IPS-20b (cell line): Measurements from ENCODE around the gene CPNE7.
"Not testable (repeated sequence)": the region's sequence is repeated elsewhere in the genome, so short reads cannot be mapped to it uniquely, and the experiment has no call there.

ENCODE experiments used
- H3K27ac ChIP-seq: one replicate; pipeline ENCODE4 v1.5.1; 2013; ENCODE audit warnings: low read length
- H3K27me3 ChIP-seq: 2 replicates; pipeline ENCODE4 v1.6.1; 2013; ENCODE audit warnings: mild to moderate bottlenecking, low read length, inconsistent platforms; ENCODE audit not compliant: insufficient read depth
- H3K36me3 ChIP-seq: 2 replicates; pipeline ENCODE4 v1.6.1; 2013; ENCODE audit warnings: low read depth, mild to moderate bottlenecking, inconsistent platforms, low read length, moderate library complexity; ENCODE audit not compliant: insufficient read depth
- H3K4me1 ChIP-seq: 2 replicates; pipeline ENCODE4 v1.6.1; 2013; ENCODE audit warnings: mild to moderate bottlenecking, control low read depth, inconsistent platforms, low read length, moderate library complexity; ENCODE audit not compliant: insufficient read depth
- H3K4me3 ChIP-seq: 2 replicates; pipeline ENCODE4 v1.5.1; 2013; ENCODE audit warnings: mild to moderate bottlenecking, low read length, inconsistent platforms
- H3K9ac ChIP-seq: 2 replicates; pipeline ENCODE4 v1.6.1; 2013; ENCODE audit warnings: low read depth, mild to moderate bottlenecking, inconsistent platforms, low read length, moderate library complexity
- H3K9me3 ChIP-seq: 2 replicates; pipeline ENCODE4 v1.6.1; 2013; ENCODE audit warnings: mild to moderate bottlenecking, low read depth, low read length, inconsistent platforms; ENCODE audit not compliant: insufficient read depth

CPNE7 gene

DNA sequence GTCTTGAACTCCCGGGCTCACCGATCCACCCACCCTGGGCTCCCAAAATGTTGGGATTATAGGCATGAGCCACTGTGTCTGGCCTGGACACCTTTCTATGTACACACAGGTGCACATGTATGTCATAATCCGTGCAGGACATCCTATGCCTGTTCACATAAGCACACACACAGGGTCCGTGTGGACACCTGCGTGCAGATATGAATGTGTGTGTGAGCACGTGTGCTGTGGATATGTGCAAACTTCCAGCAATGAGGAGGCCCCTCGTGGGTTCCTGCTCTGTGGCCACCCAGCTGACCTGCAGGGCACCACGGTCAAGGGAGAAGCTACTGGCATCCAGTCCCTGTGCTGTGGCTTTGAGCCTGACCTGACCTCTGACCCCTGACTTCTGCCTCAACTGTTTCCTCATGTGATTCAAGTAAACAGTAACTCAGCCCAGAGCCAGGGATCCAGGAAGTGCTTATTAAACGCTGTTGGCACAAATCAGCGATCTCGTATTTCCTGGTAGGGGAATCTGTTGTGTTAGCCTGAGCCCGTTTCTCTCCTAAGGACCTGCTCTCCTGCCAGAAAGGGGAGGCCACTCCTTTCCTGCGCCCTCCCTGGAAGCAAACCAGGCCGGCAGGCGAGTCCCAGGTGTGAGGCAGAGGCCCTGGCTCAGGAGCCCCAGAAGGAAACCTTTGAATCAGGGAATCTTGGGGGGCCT is 6.5 kb downstream of the CPNE7 start:
- Histone ChIP-seq H3K27ac (no peak overlapping the region), H3K4me3 (no peak overlapping the region), H3K36me3 (0 out of 2 replicates have a peak, but pooled peaks cover 6% of the 10 kb centered on the region), H3K9ac (no peak overlapping the region), H3K9me3 (no peaks in the 10 kb centered on the region), H3K27me3 (peaks cover 9% of the 10 kb centered on the region), H3K4me1 (no peaks in the 10 kb centered on the region)

DNA sequence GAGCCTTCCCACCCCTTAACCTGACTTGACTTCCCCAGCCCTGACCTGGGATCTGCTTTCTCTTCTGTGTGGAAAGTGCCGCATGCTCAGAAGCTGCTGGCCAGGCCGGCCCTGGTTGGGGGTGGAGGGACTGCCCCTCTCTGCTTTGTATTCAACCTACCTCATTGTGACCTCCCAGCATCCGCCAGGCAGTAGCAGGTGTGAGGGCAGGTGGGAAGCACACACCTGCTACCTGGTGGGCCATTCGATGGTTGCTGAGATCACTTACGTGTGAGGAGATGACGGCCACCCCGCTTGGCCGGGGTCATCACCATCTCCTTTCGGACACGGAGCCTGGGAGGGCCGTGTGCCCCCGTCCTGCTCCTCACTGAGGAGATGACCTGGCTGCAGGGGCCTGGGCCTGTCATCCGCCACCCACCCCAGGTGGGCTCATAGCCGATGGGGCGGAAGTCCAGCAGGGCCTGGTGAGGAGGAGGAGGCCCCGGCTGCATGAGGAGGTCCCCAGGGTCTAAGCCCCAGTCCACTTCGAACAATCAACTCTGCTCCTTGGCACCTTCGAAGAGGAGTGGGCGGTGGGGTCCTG is 7.1 kb downstream of the CPNE7 start:
- Histone ChIP-seq H3K36me3 (0 out of 2 replicates have a peak, but pooled peaks cover 6% of the 10 kb centered on the region), H3K4me3 (no peak overlapping the region), H3K9ac (no peak overlapping the region), H3K27ac (no peak overlapping the region), H3K4me1 (no peaks in the 10 kb centered on the region), H3K9me3 (no peaks in the 10 kb centered on the region), H3K27me3 (peaks cover 2% of the 10 kb centered on the region; the same call in 1 of the 2 replicates)

DNA sequence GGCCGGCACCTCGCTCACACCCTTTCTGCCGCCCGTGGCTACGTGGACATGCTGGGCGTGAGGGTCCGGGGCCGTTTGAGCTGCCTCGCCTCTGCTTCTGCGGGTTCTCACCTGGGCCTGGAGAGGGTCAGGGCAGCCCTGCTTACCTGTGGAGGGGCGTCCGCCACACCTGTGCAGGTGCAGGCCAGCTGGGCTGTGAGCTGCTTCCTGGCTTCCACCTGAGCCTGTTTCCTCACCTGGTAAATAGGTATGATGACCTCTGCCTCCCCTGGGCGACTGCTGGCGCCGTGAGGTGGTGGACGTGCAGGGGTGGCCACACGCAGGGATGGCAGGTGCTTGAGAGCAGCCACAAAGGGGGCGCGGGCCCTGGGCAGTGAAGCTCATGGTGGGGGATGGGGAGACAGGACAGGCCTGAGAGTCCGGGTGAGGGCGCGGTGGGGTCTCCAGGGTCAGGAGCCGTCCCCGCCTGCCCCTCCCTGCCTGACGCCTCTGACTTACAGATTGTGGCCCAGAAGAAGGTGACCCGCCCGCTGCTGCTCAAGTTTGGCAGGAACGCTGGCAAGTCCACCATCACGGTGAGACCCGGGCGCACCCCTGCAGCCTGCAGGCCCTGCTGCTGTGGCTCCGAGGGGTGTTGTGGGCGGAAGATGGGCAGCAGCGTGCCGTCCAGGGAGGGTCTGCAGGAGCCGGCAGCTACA is 7.8 kb downstream of the CPNE7 start:
- Histone ChIP-seq H3K36me3 (0 out of 2 replicates have a peak, but pooled peaks cover 6% of the 10 kb centered on the region), H3K27ac (no peak overlapping the region), H3K4me3 (no peak overlapping the region), H3K9ac (no peak overlapping the region), H3K4me1 (no peaks in the 10 kb centered on the region), H3K9me3 (no peaks in the 10 kb centered on the region), H3K27me3 (no peaks in the 10 kb centered on the region)

DNA sequence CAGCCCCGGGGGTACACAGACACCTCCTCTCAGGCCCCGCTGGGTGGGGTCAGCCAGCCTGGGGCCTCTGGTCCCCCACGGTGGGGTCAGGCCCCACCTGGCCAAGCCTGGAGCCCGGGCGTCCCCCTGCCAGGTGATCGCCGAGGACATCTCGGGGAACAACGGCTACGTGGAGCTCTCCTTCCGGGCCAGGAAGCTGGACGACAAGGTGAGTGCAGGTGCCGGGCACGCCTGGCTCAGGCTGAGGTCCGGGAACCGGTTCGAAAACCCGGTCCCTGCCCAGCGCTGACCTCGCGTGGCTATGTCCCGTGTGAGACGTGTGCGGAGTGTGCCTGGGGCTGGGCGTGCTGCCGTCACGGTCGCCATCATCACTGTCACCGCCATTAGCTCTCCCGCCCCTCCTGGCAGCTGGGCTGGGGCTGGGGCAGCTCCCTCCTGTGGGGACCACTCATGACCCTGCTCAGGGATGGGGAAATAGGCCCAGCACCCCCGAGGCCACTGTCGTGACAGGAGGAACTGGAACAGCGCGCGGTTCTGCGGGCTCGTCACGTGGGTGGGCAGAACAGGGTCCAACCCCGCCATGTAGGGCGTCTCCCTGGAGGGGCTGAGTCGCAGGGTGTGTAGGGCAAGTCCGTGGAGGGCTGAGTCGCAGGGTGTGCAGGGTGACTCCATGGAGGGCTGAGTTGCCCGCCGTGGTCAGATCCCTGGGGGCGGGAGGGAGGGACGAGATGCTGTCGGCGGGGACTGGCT is 8.5 kb downstream of the CPNE7 start:
- no peaks in the 10 kb centered on the region for H3K27me3 ChIP-seq
- no peaks in the 10 kb centered on the region for H3K9me3 ChIP-seq
- no peak overlapping the region for H3K27ac ChIP-seq
- H3K4me3 ChIP-seq = no peak overlapping the region
- H3K9ac ChIP-seq = no peak overlapping the region
- H3K4me1 ChIP-seq = no peaks in the 10 kb centered on the region
- 0 out of 2 replicates have a peak, but pooled peaks cover 6% of the 10 kb centered on the region for H3K36me3 ChIP-seq

DNA sequence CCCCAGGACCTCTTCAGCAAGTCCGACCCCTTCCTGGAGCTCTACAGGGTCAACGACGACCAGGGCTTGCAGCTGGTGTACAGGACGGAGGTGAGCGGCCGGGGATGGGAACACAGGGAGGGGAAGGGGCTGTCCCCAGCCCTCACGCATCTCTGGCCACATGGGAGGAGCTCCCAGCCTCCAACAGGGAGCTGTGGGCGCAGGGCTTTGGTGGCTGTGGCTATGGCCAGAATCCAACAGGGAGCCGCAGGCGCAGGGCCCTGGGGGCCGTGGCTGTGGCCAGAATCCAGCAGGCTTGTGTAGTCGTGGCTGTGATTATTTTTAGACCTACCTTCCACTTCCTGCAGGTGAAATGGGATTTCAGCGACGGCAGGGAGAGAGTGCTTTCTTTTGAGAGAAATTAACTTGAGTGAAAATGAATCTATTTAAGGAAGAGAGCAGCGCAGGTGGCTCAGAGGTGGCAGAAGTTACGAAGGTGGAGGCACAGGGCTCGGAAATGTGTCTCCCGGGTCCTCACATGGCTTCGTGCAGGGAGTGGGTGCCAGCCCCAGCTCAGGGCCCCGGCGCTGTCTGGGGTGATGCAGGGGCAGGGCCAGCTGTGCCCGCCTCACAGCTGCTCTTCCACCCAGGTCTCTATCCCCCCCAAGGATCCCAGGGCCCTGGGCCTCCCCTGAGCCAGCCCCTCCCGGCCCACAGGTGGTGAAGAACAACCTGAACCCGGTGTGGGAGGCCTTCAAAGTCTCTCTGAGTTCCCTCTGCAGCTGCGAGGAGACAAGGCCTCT is 9.4 kb downstream of the CPNE7 start:
- no peak overlapping the region for H3K4me3 ChIP-seq
- H3K9me3 ChIP-seq = no peaks in the 10 kb centered on the region
- H3K27me3 ChIP-seq = no peaks in the 10 kb centered on the region
- H3K27ac ChIP-seq = no peak overlapping the region
- H3K9ac ChIP-seq = no peak overlapping the region
- no peaks in the 10 kb centered on the region for H3K4me1 ChIP-seq
- H3K36me3 ChIP-seq = no peaks in the 10 kb centered on the region

DNA sequence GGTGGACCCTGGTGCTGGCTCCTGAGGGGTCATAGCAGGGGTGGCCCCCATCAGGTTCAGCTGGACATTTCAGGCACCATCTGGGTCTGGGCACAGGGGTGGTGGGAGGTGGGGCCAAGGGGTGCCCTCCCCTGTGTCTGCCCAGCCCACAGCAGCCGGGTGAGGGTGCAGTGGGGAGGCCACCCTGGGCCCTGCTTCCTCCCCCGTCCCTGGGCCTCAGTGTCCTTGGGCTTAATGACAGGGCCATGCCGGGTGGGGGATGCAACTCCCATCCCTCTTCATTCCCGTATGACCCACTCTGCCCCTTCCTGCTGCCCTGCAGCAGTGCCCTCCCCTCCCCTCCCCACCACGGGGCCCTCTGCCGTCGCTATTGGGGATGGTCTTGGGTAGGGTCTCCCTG is 10.7 kb downstream of the CPNE7 start:
- H3K4me1 ChIP-seq = no peaks in the 10 kb centered on the region
- H3K4me3 ChIP-seq = no peak overlapping the region
- no peak overlapping the region for H3K27ac ChIP-seq
- no peaks in the 10 kb centered on the region for H3K27me3 ChIP-seq
- H3K9me3 ChIP-seq = no peaks in the 10 kb centered on the region
- H3K9ac ChIP-seq = no peak overlapping the region
- H3K36me3 ChIP-seq = no peaks in the 10 kb centered on the region

DNA sequence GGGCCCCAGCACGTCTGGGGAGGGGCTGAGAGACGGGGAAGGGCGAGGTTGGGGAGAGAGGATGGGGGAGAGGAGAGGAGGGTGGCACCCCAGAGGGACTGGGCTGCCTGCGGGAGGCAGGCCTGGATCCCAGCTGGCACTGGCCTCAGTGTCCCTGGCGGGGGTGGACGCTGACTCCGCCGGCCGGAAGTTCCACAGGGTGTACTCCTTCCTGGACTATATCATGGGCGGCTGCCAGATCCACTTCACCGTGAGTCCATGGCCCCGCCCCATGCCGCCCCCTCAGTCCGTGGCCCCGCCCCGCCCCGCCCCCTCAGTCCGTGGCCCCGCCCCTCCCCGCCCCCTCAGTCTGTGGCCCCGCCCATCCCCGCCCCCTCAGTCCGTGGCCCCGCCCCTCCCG is 11.3 kb downstream of the CPNE7 start:
- H3K4me1 ChIP-seq = no peaks in the 10 kb centered on the region
- no peak overlapping the region for H3K9ac ChIP-seq
- no peaks in the 10 kb centered on the region for H3K27me3 ChIP-seq
- H3K9me3 ChIP-seq = no peaks in the 10 kb centered on the region
- H3K36me3 ChIP-seq = no peaks in the 10 kb centered on the region
- no peak overlapping the region for H3K27ac ChIP-seq
- H3K4me3 ChIP-seq = no peak overlapping the region

DNA sequence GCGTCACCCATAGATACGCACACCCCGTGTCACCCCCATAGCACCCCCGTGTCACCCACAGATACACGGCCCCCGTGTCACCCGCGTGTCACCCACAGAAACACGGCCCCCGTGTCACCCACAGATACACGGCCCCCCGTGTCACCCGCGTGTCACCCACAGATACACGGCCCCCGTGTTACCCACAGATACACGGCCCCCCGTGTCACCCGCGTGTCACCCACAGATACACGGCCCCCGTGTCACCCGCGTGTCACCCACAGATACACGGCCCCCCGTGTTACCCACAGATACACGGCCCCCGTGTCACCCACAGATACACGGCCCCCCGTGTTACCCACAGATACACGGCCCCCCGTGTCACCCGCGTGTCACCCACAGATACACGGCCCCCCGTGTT is 12.1 kb downstream of the CPNE7 start:
- H3K36me3 ChIP-seq, H3K9me3 ChIP-seq, H3K27me3 ChIP-seq, H3K9ac ChIP-seq, H3K4me3 ChIP-seq, H3K27ac ChIP-seq, H3K4me1 ChIP-seq: not testable (repeated sequence)

DNA sequence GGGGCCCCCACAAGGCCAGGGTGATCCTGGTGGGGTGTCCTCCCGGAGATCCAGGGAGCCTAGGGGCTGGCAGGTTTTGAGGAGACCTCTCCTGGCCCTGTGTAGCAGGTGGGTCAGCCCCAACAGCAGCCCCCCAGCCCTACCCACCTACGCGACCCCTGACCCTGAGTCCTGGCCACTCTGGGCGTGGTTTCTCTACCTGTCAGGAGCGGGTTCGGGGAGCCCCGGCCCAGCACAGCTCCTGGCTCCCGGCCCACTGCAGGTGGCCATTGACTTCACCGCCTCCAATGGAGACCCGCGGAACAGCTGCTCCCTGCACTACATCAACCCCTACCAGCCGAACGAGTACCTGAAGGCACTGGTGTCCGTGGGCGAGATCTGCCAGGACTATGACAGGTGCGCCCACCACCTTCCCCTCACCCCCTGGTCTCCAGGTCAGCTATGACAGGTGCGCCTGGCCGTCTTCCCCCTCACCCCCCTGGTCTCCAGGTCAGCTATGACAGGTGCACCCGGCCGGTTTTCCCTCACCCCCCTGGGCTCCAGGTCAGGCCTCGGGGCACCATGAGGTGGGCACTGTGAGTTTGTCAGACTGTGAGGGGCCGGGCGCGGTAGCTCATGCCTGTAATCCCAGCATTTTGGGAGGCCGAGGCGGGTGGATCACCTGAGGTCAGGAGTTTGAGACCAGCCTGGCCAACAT is 13.0 kb downstream of the CPNE7 start:
- no peaks in the 10 kb centered on the region for H3K9me3 ChIP-seq
- H3K4me3 ChIP-seq = no peak overlapping the region
- no peak overlapping the region for H3K9ac ChIP-seq
- H3K36me3 ChIP-seq = no peaks in the 10 kb centered on the region
- H3K27ac ChIP-seq = no peak overlapping the region
- H3K27me3 ChIP-seq = no peaks in the 10 kb centered on the region
- no peaks in the 10 kb centered on the region for H3K4me1 ChIP-seq

DNA sequence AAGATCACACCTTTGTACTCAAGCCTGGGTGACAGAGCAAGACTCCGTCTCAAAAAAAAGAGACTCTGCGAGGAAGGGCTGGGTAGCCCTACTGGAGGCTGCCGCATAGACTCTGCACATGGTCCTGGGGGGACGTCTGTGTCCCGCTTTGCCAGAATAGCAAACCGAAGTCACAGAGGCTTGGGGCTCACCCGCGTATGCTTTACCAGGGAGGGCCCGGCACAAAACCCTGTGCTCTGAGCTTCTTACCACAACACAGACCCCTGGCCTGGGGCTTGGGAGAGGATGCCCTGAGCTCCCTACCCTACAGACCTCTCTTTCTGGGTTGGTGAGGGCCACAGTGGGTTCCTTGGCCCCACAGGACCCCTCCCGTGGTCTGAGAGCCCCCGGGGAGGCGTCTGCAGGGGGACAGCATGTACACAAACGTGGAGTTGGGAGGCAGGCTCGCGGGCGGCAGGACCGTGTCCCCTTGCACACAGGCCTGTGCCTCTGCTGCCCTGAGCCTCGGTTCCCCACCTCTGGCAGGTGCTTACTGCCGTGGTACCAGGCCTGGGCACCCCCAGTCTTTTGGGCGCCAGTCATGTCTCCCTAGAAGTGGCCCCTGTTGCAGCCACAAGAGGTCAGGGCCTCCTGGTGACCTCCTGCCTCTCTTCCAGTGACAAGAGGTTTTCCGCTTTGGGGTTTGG is 13.8 kb downstream of the CPNE7 start:
- H3K4me3 ChIP-seq = no peak overlapping the region
- no peak overlapping the region for H3K9ac ChIP-seq
- no peaks in the 10 kb centered on the region for H3K36me3 ChIP-seq
- H3K9me3 ChIP-seq = no peaks in the 10 kb centered on the region
- no peak overlapping the region for H3K27ac ChIP-seq
- H3K27me3 ChIP-seq = no peaks in the 10 kb centered on the region
- no peaks in the 10 kb centered on the region for H3K4me1 ChIP-seq
